ENCODE data around the gene RGS4. TPM values are rescaled to one million over a fixed set of nuclear protein-coding genes. Genes with fewer than 3 reads are reported as not detected.
"Not testable (repeated sequence)": the region's sequence is repeated elsewhere in the genome, so short reads cannot be mapped to it uniquely, and the experiment has no call there.

RGS4 gene
- total RNA-seq, 4 donors from 2014 or later: 12.0 to 121 (median 66.8) TPM

DNA sequence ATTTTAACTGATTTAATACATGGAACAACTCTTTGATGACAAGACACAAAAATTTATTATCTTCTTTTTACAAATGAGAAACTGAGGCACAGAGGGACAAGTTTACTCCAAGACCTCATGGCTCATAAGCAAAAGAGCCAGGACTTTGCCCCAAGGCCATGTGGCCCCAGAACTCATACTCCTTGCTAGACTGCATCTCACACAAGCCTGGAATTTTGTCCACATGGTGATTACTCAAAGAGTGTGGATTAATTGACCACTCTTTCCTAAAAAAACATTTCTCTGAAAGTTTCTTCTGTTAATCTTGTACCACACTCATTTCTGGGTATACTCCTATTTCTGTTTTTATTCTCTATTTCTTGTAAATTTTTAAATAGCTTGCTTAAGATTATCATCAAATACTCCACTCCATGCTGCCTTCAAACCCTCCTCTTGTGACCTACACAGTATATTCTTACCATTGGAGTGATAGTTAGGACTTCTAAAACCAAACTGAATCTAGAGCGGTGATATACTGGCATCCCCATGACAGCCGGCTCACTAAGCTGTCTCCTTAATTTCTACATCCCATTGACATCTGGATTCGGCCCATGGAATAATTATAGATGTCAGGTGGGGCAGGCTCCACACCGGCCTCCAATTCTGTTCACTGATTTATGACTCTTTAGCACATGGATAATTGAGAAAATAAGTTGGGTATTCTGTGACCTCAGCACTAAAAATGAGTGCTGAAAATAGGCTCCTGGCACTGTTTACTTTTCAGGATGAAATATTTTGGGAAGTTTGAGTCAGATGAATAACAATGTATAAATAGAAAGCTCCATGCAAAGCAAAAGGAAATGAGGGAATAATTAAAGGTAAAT, 16.1 kb downstream of the RGS4 start:
- H3K9me3 ChIP-seq: no peaks in the 10 kb centered on the region
- peak; percentile 66 for ATAC-seq
- H3K27ac ChIP-seq: peak overlapping the region; percentile 61 to 75 (median 74)
- no peaks in the 10 kb centered on the region for H3K36me3 ChIP-seq
- TF ChIP-seq POLR2A (IDR thresholded peaks at IDR 0.05) (no peak), CTCF (IDR thresholded peaks at IDR 0.05) (no peak), POLR2AphosphoS5 (IDR thresholded peaks at IDR 0.05) (peak; percentile 76), EP300 (IDR thresholded peaks at IDR 0.05) (no peak)
- H3K4me3 ChIP-seq: no peak overlapping the region
- no peaks in the 10 kb centered on the region for H3K27me3 ChIP-seq
- H3K4me1 ChIP-seq: peaks cover 5 to 23% (median 12%) of the 10 kb centered on the region in 3 donors
- 8 to 41% methylated on average over 2 to 4 of the region's 4 CpGs for WGBS, 2 donors (ENCODE audit: low coverage in 1 of 2)

DNA sequence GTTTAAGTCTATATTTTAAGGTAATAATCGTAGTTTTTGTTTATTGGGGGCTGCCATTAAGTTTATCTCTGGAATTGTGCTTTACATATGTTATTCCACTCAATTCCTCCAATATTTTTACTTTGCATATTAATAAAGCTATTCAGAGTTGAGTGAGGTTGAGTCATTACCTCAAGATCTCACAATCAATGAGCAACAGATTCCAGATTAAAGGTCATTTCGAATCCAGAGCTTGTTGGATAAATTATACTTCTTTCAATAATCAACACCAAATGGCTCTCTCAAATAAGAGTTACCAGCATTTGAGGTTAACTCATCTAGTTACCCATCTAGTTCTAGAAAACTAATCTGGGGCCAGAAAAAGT, 16.7 kb downstream of the RGS4 start:
- ATAC-seq: no peak
- TF ChIP-seq EP300 (IDR thresholded peaks at IDR 0.05) (no peak), CTCF (IDR thresholded peaks at IDR 0.05) (no peak), POLR2A (IDR thresholded peaks at IDR 0.05) (no peak), POLR2AphosphoS5 (IDR thresholded peaks at IDR 0.05) (no peak)
- 17 to 21% methylated on average over 2 of the region's 2 CpGs for WGBS, 2 donors (ENCODE audit: low coverage in 1 of 2)
- Histone ChIP-seq H3K9me3 (no peaks in the 10 kb centered on the region), H3K4me3 (no peak overlapping the region), H3K4me1 (peaks cover 5 to 23% (median 12%) of the 10 kb centered on the region in 3 donors), H3K36me3 (no peaks in the 10 kb centered on the region), H3K27ac (peak overlapping the region; percentile 61 to 75 (median 74)), H3K27me3 (no peaks in the 10 kb centered on the region)

DNA sequence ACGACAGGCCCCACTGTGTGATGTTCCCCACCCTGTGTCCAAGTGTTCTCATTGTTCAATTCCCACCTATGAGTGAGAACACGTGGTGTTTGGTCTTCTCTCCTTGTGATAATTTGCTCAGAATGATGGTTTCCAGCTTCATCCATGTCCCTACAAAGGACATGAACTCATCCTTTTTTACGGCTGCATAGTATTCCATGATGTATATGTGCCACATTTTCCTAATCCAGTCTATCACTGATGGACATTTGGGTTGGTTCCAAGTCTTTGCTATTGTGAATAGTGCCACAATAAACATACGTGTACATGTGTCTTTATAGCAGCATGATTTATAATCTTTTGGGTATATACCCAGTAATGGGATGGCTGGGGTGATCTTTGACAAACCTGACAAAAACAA, 20.0 kb downstream of the RGS4 start:
- H3K4me1 ChIP-seq: peaks cover 5 to 17% (median 8%) of the 10 kb centered on the region in 3 donors
- 81 to 83% methylated on average over 3 of the region's 4 CpGs for WGBS, 2 donors (ENCODE audit: low coverage in 1 of 2)
- ATAC-seq, H3K27ac ChIP-seq, H3K36me3 ChIP-seq, H3K9me3 ChIP-seq, H3K4me3 ChIP-seq, H3K27me3 ChIP-seq: not testable (repeated sequence)

- WGBS, 2 donors (ENCODE audit: low coverage in 1 of 2): 50 to 54% methylated on average over 1 to 3 of the region's 3 CpGs
- Histone ChIP-seq H3K4me1 (peaks cover 3 to 16% (median 4%) of the 10 kb centered on the region in 3 donors), H3K27me3 (no peaks in the 10 kb centered on the region), H3K36me3 (no peaks in the 10 kb centered on the region), H3K4me3 (no peak overlapping the region), H3K9me3 (no peaks in the 10 kb centered on the region), H3K27ac (no peak overlapping the region)
- TF ChIP-seq POLR2AphosphoS5 (IDR thresholded peaks at IDR 0.05): peak; percentile 15
- TF ChIP-seq CTCF (IDR thresholded peaks at IDR 0.05): no peak
- no peak for TF ChIP-seq POLR2A (IDR thresholded peaks at IDR 0.05)
- no peak for ATAC-seq
Observed at GRCh38 chr1:163090321-163090945, 21.3 kb downstream of the RGS4 start.

DNA sequence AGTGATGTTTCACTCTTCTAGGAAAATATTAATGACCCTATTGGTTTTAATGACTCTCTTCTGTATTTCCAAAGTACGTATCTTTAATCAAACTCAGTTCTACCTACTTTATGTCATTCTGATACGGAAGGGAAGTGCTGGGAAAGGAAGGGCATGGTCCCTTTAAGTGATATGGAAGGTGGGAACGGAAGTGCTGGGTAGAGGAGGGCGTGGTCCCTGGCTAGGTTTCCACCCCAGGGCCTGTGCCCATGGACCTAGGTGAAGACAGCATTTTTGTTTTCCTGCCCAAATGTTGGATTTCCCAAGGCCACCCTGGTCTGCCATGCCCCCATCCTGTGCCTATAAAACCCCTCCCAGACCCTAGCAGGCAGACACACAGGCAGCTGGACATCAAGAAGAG, 24.0 kb downstream of the RGS4 start:
- TF ChIP-seq POLR2A (IDR thresholded peaks at IDR 0.05) (no peak), EP300 (IDR thresholded peaks at IDR 0.05) (no peak), POLR2AphosphoS5 (IDR thresholded peaks at IDR 0.05) (no peak), CTCF (IDR thresholded peaks at IDR 0.05) (no peak)
- Histone ChIP-seq H3K36me3 (no peaks in the 10 kb centered on the region), H3K4me1 (peaks cover 0 to 21% (median 2%) of the 10 kb centered on the region in 3 donors), H3K4me3 (no peak overlapping the region), H3K27ac (no peak overlapping the region), H3K9me3 (no peaks in the 10 kb centered on the region), H3K27me3 (no peaks in the 10 kb centered on the region)
- no peak for ATAC-seq
- 81 to 88% methylated on average over 3 to 4 of the region's 4 CpGs for WGBS, 2 donors (ENCODE audit: low coverage in 1 of 2)

Measured in gastroesophageal sphincter (tissue), 4 donors.